Measurements from ENCODE around the gene GPC4.

DNA sequence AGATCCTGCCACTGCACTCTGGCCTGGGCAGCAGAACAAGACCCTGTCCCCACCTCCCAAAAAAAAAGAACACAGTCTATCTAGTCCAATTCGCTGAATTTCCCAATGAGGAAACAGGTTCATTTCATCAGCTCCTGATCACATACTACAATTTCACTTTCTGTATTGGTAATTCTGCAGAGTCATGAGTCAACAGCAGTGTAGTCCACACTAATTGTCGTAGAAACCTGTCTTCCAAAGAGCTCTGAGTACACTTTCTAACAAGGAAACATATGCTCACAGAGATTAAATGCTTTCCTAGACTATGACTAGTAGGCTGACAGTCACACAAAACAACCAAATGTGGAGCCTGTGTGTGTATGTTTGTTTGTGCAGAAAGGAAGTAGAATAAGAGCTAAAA, 91.9 kb downstream of the GPC4 start:
- TF ChIP-seq, protein P1, sequence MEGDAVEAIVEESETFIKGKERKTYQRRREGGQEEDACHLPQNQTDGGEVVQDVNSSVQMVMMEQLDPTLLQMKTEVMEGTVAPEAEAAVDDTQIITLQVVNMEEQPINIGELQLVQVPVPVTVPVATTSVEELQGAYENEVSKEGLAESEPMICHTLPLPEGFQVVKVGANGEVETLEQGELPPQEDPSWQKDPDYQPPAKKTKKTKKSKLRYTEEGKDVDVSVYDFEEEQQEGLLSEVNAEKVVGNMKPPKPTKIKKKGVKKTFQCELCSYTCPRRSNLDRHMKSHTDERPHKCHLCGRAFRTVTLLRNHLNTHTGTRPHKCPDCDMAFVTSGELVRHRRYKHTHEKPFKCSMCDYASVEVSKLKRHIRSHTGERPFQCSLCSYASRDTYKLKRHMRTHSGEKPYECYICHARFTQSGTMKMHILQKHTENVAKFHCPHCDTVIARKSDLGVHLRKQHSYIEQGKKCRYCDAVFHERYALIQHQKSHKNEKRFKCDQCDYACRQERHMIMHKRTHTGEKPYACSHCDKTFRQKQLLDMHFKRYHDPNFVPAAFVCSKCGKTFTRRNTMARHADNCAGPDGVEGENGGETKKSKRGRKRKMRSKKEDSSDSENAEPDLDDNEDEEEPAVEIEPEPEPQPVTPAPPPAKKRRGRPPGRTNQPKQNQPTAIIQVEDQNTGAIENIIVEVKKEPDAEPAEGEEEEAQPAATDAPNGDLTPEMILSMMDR (conservative IDR thresholded peaks at IDR 0.05 in 1 of 2, IDR thresholded peaks at IDR 0.05 in 1 of 2; ENCODE audit: extremely low read depth in 1 of 2, insufficient read depth in 1 of 2, low read depth in 1 of 2, low read length in 2 of 2), result no peak
- no peak for TF ChIP-seq EZH2 (IDR thresholded peaks at IDR 0.05; ENCODE audit: borderline replicate concordance, low read length)
